HG03558 (cell line): Measurements from ENCODE around the gene RPS6KB1.
"Not testable (repeated sequence)": the region's sequence is repeated elsewhere in the genome, so short reads cannot be mapped to it uniquely, and the experiment has no call there.

Experiments used
- ATAC-seq: cut with Tn5 transposase; IDR thresholded peaks from one replicate; pipeline ENCODE4 v1.9.1; 2021; ENCODE audit warnings: moderate number of reproducible peaks; ENCODE audit not compliant: unreplicated experiment; ENCODE audit errors: extremely low read depth

Gene RPS6KB1

GRCh38 chr17:59930768-59931167, 37.8 kb downstream of the RPS6KB1 start:
- not testable (repeated sequence) for ATAC-seq

DNA sequence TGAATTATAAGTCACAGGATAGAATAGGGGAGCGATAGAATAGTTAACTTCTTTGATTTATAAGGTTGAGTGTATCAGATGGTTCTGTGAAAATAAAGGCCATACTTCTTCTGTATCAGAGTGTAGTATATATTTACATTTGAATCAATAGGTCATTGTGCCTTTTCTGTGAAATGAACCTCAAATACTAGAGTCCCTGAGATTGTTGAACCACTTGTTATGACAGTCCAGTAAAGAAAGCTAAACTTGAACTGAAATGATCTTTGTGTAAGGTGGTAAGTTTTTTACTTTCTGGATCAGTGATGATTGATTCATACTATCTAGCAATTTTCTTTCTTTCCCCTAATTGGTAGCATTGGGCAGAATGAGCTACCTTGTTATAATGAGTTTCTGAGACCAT, 40.4 kb downstream of the RPS6KB1 start:
- not testable (repeated sequence) for ATAC-seq

DNA sequence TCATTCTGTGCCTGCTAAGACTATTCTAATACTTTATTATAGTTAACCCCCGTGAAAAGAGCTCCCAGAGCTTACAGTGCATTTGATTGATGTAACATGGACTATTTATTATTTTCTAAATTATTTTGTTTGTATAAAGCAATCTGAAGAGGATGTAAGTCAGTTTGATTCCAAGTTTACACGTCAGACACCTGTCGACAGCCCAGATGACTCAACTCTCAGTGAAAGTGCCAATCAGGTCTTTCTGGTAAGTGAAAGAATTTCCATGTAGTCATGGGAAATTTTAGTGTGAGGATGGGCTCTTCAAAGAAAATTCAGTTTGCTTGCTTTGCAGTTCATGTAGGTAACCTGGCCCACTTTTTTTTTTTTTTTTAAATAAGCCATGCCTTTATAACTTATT, 47.8 kb downstream of the RPS6KB1 start:
- not testable (repeated sequence) for ATAC-seq

DNA sequence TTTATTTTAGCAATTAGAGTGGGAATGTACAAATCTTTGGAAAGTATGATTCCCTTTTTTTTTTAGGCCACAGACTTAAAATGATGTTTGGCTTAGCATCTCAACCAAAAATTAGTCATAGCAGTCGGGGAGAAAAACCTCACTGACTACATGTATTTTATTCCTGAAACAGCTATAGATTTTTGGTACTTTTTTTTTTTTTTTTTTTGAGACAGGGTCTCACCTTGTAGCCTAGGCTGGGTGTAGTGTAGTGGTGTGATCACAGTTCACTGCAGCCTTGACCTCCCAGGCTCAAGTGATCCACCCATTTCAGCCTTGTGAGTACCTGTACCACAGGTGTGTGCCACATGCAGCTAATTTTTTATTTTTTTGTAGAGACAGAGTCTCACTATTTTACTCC, 48.2 kb downstream of the RPS6KB1 start:
- ATAC-seq, result no peak

DNA sequence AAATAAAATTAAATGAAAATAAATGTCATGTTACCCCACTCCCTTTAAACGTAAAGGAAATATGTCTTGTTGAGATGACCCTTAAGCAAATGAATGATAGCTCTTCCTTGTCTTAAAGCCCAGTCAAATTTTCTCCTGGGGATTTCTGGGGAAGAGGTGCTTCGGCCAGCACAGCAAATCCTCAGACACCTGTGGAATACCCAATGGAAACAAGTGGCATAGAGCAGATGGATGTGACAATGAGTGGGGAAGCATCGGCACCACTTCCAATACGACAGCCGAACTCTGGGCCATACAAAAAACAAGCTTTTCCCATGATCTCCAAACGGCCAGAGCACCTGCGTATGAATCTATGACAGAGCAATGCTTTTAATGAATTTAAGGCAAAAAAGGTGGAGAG, 53.5 kb downstream of the RPS6KB1 start:
- ATAC-seq, result not testable (repeated sequence)

GRCh38 chr17:59947310-59947709, 54.4 kb downstream of the RPS6KB1 start:
- ATAC-seq, result not testable (repeated sequence)

DNA sequence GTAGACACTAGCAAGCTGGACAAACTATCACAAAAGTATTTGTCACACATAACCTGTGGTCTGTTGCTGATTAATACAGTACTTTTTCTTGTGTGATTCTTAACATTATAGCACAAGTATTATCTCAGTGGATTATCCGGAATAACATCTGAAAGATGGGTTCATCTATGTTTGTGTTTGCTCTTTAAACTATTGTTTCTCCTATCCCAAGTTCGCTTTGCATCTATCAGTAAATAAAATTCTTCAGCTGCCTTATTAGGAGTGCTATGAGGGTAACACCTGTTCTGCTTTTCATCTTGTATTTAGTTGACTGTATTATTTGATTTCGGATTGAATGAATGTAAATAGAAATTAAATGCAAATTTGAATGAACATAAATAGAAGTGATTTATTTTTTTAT, 57.1 kb downstream of the RPS6KB1 start:
- no peak for ATAC-seq

- ATAC-seq, result no peak
Observed at GRCh38 chr17:59954856-59955255, 61.9 kb downstream of the RPS6KB1 start.

DNA sequence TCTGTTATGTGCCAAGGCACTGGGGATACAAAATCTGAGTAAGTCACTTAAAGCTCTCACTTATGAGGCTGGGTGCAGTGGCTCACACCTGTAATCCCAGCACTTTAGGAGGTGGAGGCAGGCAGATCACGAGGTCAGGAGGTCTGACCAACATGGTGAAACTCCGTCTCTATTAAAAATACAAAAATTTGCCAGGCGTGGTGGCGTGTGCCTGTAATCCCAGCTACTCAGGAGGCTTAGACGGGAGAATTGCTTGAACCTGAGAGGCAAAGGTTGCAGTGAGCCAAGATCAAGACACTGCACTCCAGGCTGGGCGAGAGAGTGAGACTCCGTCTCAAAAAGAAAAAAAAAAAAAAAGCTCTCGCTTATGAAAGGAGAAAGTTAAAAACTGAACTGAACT, 66.7 kb downstream of the RPS6KB1 start:
- ATAC-seq, result not testable (repeated sequence)

- no peak for ATAC-seq
Observed at GRCh38 chr17:59962739-59963318, 69.9 kb downstream of the RPS6KB1 start.

DNA sequence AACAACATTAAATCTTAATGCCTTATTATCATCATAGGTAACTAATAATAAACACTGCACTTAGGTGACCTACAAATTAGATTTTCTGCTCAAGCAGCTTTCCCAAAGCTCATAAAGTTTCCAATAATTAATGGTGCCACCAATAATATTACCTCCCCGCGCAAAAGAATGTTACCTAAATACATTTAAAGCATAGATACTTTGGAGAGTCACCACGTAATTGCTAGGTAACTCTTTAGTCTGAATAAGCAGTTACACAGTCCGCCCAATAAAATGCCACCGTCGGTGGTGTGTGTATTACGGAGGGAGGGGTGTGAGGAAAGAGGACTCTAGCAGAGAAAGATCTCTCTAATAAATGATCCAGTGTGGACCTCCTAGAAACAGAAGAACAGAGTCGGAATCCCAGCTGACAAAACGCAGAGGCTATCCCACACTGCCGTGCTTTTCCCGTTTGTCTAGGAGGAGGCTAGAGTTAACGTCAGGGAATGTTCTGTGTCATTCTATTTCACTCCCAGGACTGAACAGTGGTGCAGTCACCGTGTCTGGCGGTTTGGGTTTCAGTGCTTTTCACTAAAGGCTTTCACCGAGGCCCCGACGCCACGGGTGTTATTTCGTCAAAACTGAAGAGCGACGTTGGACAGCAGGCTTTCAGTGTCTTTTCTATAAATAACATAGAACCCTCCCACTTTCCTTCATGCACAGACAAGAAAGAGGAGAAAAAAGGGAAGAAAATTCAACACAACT, 71.0 kb downstream of the RPS6KB1 start:
- no peak for ATAC-seq

- no peak for ATAC-seq
Observed at GRCh38 chr17:59964482-59965328, 71.8 kb downstream of the RPS6KB1 start, which contains the start of gene RNFT1. RNFT1 (minus strand) TSS chr17:59964740; CDS start chr17:59964663, 77 bp downstream.

DNA sequence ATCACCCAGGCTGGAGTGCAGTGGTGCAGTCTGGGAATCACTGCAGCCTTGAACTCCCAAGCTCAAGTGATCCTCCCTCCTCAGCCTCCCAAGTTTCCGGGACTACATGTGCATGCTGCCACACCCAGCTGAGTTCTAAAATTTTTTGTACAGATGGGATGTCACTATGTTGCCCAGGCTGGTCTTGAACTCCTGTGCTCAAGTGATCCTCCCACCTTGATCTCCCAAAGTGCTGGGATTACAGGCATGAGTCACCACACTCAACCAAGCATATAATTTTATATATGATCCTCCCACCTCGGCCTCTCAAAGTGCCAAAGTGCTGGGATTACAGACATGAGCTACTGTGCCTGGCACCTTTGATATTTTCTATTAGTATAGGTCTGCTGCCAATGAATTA, 78.8 kb downstream of the RPS6KB1 start:
- ATAC-seq, result not testable (repeated sequence)

DNA sequence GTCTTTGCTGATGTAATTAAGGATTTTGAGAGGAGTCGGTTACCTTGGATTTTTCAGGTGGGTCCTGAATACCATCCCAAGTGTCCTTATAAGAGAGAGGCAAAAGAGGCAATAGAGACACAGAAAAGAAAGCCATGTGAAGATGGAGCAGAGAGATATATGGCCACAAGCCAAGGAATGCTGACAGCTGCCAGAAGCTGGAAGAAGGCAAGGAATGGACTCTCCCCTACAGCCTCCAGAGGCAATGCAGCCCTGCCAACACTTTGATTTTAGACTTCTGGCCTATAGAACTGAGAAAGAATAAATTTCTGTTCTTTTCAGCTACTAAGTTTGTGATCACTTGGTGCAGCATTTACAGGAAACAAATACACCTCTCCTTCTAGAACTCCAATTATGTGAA, 79.9 kb downstream of the RPS6KB1 start:
- no peak for ATAC-seq

DNA sequence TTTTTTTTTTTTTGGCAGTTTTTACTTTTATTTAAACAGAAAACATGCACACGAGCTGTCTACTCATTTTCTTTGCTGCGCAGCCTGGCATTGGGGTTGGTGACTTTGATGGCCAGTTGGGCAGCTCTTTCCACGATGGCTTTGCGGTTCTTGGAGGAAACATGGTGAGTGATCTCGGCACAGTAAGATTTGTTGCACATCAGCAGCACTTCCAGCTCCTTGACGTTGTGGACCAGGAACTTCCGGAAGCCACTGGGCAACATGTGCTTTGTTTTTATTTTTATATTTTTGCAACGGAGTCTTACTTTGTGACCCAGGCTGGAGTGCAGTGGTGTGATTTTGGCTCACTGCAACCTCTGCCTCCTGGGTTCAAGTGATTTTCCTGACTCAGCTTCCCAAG, 80.6 kb downstream of the RPS6KB1 start:
- ATAC-seq, result not testable (repeated sequence)

DNA sequence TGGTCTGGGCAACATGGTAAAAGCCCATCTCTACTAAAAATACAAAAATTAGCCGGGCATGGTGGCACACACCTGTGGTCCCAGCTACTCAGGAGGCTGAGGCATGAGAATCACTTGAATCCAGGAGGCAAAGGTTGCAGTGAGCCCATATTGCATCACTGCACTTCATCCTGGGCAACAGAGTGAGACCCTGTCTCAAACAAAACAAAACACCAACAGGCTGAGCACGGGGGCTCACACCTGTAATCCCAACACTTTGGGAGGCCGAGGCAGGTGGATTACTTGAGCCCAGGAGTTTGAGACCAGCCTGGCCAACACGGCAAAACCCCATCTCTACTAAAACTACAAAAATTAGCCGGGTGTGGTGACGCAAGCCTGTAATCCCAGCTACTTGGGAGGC, 82.2 kb downstream of the RPS6KB1 start:
- ATAC-seq, result not testable (repeated sequence)

DNA sequence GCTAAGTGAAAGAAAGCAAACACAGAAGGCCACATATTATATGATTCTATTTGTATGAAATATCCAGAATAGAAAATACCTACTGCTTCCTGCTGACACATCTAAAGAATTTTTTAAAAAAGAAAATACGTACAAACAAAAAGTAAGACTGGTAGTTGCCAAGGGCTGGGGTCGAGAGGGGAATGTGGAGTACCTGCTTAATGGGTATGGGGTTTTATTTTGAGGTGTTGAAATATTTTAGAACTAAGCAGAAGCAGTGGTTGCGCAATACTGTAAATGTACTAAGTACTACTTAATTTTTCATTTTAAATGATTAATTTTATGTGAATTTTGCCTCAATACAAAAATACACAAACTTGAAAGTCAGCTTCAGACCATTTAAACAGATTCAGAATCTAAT, 103.7 kb downstream of the RPS6KB1 start:
- ATAC-seq, result not testable (repeated sequence)
